Uterus (tissue), 2 donors: ENCODE results near the gene NHLRC4.

ENCODE experiments used
- CTCF ChIP-seq, 4 experiments: fragments of 200-600 bp in 2 of 4; fragments of 450-650 bp in 2 of 4; sonication (generic) in 2 of 4; IDR thresholded peaks; one replicate each; pipeline ENCODE4 v1.5.1; 2016 to 2019; ENCODE audit warnings: antibody characterized with exemption in 4 of 4, mild to moderate bottlenecking in 2 of 4, moderate library complexity in 1 of 4
- POLR2A ChIP-seq, 2 donors: fragments of 450-650 bp; IDR thresholded peaks; one replicate each; pipeline ENCODE4 v1.6.1; 2016; ENCODE audit warnings: antibody characterized with exemption in 2 of 2, mild to moderate bottlenecking in 1 of 2, moderate library complexity in 1 of 2

GRCh38 chr16:525520-526180, 41.2 kb upstream of the NHLRC4 start:
- TF ChIP-seq CTCF (IDR thresholded peaks at IDR 0.05) (no peak), POLR2A (IDR thresholded peaks at IDR 0.05) (no peak)
